Myocyte (in vitro differentiated cells): ENCODE data around the gene IRF8. TPM values are rescaled to one million over a fixed set of nuclear protein-coding genes. Genes with fewer than 3 reads are reported as not detected.
"Not testable (repeated sequence)": the region's sequence is repeated elsewhere in the genome, so short reads cannot be mapped to it uniquely, and the experiment has no call there.

ENCODE experiments used
- DNase-seq: peaks from one replicate; pipeline ENCODE4 v3.0.0-alpha.2; 2012; ENCODE audit warnings: low read depth
- total RNA-seq: library from RNA; depleted of rRNA; stranded (reverse); fragments of >200 nt; gene quantifications from 2 replicates; pipeline ENCODE4 v1.2.3, GENCODE V29; 2014

IRF8 gene
- total RNA-seq, 1 donor from 2014 or later = not detected

DNA sequence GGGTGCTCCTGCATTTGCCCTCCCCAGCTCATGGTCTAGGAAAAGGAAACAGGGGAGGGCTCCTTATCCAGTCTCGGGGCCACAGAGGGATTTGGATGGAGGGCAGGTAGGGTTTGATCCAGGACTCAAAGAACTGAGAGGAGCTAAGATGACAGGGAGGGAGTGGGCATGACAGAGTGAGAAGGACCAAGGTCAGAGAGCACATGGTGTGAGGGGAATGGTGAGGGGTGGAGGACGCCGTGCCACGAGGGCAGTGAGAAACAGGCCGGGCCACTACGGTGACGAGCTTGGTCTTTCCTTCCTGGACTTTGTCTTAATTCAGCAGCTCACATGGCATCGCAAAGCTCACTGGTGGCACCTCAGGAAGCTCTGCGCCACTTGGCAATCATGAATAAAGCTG is 35.2 kb downstream of the IRF8 start:
- DNase-seq = no peak

DNA sequence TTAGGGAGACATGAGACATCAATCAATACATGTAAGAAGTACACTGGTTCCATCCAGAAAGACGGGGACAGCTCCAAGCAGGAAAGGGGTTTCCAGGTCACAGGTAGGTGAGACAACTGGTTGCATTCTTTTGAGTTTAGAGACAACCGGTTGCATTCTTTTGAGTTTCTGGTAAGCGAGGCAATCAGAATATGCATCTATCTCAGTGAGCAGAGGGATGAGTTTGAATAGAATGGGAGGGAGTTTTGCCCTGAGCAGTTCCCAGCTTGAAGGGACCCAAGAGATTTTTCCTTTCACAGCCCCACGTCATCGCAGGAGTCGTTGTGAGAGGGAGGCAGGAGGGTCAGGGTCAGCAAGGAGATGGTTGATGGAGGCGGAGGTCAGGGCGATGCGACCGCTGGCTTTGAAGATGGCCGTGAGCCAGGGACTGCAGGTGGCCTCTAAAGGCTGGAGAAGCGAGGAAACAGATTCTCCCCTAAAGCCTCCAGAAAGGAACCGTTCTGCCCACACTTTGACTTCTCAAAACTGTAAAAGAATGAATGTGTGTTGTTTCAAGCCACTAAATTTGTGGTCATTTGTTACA is 36.5 kb downstream of the IRF8 start:
- no peak for DNase-seq

DNA sequence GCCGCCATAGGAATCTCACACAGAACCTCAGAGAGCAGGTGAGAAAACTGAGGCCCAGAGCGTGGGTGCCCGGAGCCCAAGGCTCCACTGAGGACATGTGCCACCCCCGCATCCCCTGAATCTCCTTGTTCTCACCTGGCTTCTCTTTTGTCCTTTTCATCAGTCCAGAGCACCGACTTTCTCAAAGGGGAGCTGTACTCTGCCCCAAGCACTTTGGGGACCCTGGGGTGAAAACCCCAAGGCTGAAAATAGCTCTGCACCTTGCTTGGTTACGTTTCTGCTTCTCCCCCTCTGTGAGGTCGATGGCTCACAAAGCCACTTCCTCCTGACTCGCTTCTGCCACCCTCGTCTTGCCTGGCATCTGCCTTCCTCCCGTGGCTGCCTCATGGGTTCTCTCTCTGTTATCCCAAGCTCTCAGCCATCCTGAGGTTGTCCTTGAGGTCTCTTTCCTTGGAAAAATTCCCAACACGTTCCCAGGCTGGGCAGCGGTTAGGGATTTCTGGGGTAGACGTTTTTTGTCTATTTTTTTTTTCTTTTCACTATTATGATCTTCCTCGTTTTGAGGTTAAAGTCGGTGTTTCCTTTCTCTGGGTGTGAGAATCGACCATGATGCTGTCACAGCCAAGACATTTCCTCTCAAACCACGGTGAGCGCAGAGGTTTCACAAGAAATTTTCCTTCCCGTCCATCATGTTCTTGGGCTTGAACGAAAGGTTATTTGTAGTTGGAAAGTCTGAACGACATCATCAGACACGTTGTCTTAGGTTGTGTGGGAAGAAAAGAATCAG is 37.2 kb downstream of the IRF8 start:
- DNase-seq = no peak

DNA sequence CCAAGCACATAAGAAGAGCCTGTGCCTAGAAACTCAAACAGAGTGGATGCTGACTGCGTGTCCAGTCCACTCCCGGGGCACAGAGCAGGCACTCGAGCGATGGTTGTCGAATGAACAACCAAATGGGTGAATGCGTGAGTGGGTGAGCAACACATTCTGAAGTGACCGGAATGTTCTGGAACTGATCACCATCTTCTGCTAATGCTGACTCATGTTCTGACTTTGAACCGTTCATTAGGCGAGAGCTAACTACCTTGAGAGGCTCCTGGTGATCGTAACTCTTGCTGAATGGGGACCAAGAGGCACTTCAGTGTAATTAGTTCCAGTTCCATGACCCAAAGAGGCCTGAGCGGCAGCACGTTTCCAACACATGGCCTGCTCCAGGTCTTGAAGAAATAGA is 37.9 kb downstream of the IRF8 start:
- no peak for DNase-seq

GRCh38 chr16:85940214-85940613 is 41.3 kb downstream of the IRF8 start:
- DNase-seq = no peak

- no peak for DNase-seq
Measured at GRCh38 chr16:85941863-85942644, 43.1 kb downstream of the IRF8 start.

DNA sequence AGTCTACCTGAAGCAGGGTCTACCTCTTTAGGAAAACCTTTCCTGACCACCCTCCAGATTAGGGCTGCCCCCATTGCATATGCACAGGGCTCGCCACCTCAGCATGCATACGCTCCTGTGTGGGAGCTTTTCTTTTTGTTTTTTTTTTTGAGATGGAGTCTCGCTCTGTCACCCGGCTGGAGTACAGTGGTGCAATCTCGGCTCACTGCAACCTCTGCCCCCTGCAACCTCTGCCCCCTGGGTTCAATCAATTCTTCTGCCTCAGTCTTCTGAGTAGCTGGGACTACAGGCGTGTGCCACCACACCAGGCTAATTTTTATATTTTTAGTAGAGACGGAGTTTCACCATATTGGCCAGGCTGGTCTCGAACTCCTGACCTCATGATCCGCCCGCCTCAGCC is 43.7 kb downstream of the IRF8 start:
- not testable (repeated sequence) for DNase-seq

GRCh38 chr16:85943711-85944110 is 44.7 kb downstream of the IRF8 start:
- DNase-seq = no peak

- no peak for DNase-seq
Measured at GRCh38 chr16:85944572-85945423, 45.8 kb downstream of the IRF8 start.

GRCh38 chr16:85945424-85945751 is 46.4 kb downstream of the IRF8 start:
- no peak for DNase-seq

- DNase-seq = no peak
Measured at GRCh38 chr16:85946541-85947124, 47.7 kb downstream of the IRF8 start.

- no peak for DNase-seq
Measured at GRCh38 chr16:85947230-85948137, 48.5 kb downstream of the IRF8 start.

DNA sequence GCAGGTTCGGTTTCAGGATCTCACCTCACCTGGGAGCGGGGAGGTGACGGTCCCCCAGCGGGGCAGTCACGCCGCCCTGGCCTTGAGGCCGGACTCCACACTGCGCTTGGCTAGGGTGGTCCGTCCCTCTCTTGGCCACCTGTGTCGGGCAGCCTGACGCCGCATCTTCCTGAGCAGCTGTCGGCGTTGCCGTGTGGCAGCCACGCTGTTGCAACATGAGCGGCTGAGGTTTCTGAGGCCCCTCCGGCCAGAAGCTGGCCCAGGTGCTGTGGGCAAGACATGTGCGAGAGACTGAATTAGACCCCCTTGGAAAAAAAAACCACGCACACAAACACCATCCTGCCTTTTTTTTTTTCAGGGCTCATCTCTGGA is 49.2 kb downstream of the IRF8 start:
- DNase-seq = no peak

DNA sequence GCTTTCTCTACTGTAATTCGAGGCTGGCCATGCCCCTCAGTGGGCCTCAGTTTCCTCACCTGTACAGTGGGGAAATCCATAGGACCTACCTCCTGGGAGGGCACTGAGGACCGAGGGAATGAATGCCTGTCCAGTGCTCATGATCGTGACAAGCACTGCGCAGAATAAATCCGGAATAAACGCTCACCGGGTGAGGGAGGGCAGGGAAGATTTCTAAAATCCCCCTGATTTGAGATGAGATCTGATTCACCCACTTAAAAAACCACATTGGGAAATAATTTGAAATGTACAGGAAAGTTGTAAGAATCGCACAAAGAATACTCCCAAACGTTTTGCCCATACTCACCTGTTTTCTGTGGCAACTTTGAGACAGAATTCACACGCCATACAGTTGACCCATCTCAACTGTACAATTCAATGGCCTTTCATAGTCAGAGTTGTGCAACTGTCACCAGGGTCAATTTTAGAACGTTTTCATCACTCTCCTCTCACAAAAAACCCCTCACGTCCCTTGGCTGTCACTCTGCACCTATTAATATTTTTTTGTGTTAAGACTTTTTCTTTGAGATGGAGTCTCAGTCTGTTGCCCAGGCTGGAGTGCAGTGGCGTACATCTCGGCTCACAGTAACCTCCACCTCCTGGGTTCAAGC is 49.8 kb downstream of the IRF8 start:
- no peak for DNase-seq

GRCh38 chr16:85950136-85950918 is 51.4 kb downstream of the IRF8 start:
- no peak for DNase-seq

- no peak for DNase-seq
Measured at GRCh38 chr16:85952197-85952596, 53.2 kb downstream of the IRF8 start.

DNA sequence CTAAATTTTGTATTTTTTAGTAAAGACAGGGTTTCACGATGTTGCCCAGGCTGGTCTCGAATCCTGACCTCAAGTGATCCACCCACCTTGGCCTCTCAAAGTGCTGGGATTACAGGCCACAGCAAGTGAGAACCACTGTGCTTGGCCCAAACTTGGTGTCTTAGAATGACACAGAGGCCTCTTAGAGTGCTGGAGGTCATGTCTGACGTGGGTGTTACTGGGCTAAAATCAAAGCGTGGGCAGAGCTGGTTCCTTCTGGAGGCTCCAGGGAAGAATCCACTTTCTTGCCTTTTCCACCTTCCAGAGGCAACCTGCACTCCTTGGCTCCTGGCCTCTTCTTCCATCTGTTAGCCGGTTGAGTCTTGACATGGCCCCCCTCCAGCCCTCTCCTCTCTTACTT is 53.8 kb downstream of the IRF8 start:
- no peak for DNase-seq

DNA sequence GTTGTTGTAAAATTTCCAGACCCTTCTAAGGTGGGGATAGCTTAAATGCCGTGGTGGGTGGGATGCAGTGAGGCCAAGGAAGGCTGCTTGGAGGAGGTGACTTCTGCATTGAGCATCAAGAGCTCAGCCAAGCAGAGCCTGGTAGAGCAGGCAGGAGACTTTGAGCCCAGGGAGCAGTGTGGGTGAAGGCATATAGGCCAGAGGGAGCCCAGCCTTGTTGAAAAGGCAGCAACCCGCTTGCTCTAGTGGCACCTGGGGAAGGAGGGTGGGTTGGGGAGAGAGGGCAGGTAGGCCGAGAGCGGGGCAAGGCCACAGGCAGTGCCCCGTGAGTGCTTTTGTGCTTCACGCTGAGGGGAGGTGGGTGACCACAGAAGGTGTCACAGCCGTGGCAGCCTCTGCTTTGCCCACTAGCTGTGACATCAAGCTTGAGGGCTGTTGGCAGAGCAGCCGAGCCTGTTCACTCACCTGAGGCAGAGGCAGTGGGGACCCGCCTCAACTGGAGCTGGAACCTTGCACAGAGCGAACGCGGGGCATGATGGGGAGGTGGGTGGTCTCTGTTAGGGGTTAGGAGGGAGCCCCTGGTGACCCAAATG is 56.1 kb downstream of the IRF8 start:
- DNase-seq = no peak
